ENCODE results near the gene HAPLN2. TPM values are rescaled to one million over a fixed set of nuclear protein-coding genes. Genes with fewer than 3 reads are reported as not detected.

Gene HAPLN2
- total RNA-seq, 4 donors from 2014 or later: 1.5 to 1.7 TPM; not detected in 2

- TF ChIP-seq CTCF (IDR thresholded peaks at IDR 0.05; ENCODE audit: low read depth): no peak
These were observed 33.1 kb downstream of the HAPLN2 start for GRCh38 chr1:156652131-156652991.

DNA sequence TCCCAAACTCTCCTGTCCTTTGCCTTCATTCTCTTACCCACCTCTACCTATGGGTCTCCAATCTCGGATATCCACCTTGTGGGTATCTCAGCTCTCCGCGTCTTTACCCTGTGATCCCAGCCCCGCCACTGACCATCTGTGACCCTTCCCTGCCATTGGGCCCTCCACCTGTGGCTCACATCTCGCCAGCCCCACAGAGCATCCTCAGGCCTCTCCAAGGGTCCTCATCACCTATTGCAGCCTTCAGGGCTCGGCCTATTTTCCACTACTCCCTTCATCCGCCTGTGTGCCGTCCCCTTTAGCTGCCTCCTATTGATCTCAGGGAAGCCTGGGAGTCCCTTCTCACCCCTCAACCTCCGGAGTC, 33.8 kb downstream of the HAPLN2 start:
- TF ChIP-seq CTCF (IDR thresholded peaks at IDR 0.05; ENCODE audit: low read depth): no peak

- no peak for TF ChIP-seq CTCF (IDR thresholded peaks at IDR 0.05; ENCODE audit: low read depth)
These were observed 35.5 kb downstream of the HAPLN2 start for GRCh38 chr1:156654700-156655099.

- TF ChIP-seq CTCF (IDR thresholded peaks at IDR 0.05; ENCODE audit: low read depth): no peak
These were observed 36.1 kb downstream of the HAPLN2 start for GRCh38 chr1:156655151-156655903.

GRCh38 chr1:156655904-156656516, 36.8 kb downstream of the HAPLN2 start:
- TF ChIP-seq CTCF (IDR thresholded peaks at IDR 0.05; ENCODE audit: low read depth): no peak

DNA sequence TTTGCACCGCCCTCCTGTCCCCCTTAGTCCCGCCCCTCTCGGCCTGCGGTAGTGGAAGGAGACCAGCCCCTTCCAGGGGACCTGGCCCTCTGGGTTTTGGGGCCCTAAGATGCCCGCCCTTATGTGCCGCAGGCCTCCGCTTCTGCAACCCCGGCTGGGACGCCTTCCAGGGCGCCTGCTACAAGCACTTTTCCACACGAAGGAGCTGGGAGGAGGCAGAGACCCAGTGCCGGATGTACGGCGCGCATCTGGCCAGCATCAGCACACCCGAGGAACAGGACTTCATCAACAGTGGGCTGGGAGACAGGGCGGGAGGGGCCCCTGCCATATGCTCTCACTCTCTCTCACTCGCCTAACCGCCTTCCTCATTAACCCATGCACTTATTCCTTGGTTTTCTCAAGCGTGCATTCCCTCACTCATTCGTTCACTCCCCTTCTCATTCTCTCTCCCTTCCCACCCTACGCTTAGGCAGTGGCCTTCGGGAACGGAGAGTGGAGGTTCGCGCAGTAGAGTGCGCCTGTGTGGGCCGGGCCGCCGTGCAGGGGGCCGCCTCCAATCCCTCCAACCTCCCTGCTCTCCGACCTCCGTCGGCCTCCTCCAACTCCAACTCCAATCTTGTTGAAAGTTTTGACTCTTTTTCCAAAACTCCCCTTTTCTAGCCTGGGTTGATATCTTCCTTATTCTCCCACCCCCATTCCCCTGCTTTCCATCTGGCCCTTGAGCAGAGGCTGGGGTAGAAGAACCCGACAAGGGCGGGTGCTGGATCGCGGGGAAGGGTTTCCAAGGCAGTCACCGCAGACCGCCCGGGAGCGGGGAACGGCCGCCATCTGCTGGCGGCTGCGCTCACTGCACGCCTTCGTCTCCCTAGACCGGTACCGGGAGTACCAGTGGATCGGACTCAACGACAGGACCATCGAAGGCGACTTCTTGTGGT, 37.9 kb downstream of the HAPLN2 start:
- peak; percentile 63 for TF ChIP-seq CTCF (IDR thresholded peaks at IDR 0.05; ENCODE audit: low read depth)

Data from subcutaneous adipose tissue (tissue), 4 donors.